Measurements from ENCODE around the gene UFSP2. TPM values are rescaled to one million over a fixed set of nuclear protein-coding genes. Genes with fewer than 3 reads are reported as not detected.

The UFSP2 gene
- total and polyA plus RNA-seq, 2 of the 4 experiments (the other 2 are of a cell fraction): 21.8 to 43.7 TPM

GRCh38 chr4:185361872-185362271, 63.9 kb downstream of the UFSP2 start:
- H3K4me2 ChIP-seq (ENCODE audit: low read depth, low read length): no peak overlapping the region
- dilution Hi-C loops (cut with HindIII; ENCODE audit: low sequenced_read_pairs, unreplicated experiment) (no loop called here), in situ Hi-C loops (cut with MboI; ENCODE audit: low sequenced_read_pairs) (no loop called here), intact Hi-C loops (cut with micrococcal nuclease) (loop anchor here (10.0 kb wide), 1 partner anchor 147 kb away; no protein-coding TSS in a partner anchor)
- H3K4me1 ChIP-seq (ENCODE audit: control insufficient read depth, insufficient read depth, low read length): peaks cover 5% of the 10 kb centered on the region
- no peak overlapping the region for H2BK15ac ChIP-seq (ENCODE audit: low read depth, low read length)
- H3K23ac ChIP-seq (ENCODE audit: low read depth, low read length): no peak overlapping the region
- TF ChIP-seq SMC3 (IDR thresholded peaks at IDR 0.05; ENCODE audit: low read depth, low read length): no peak
- TF ChIP-seq MXI1 (IDR thresholded peaks at IDR 0.05; ENCODE audit: borderline replicate concordance, low read depth, low read length): no peak
- TF ChIP-seq RFX5 (IDR thresholded peaks at IDR 0.05; ENCODE audit: low read depth, low read length): no peak
- H3K4ac ChIP-seq (ENCODE audit: low read depth, low read length): no peak overlapping the region
- ATAC-seq (ENCODE audit: low read depth): no peak
- DNase-seq: no peak
- no peak overlapping the region for H3K18ac ChIP-seq (ENCODE audit: low read depth, low read length)
- WGBS, 2 experiments (ENCODE audit: extremely low coverage in 2 of 2, insufficient read length in 1 of 2): no CpG with 5 or more reads among the region's 3 CpGs
- H3K79me1 ChIP-seq (ENCODE audit: low read depth in 1 of 2, low read length in 2 of 2): no peaks in the 10 kb centered on the region; a peak in 1 of 4 replicates
- no peak overlapping the region for H2AK5ac ChIP-seq (ENCODE audit: low read depth, low read length)
- no peak overlapping the region for H2BK120ac ChIP-seq (ENCODE audit: low read depth, low read length)
- H2BK20ac ChIP-seq (ENCODE audit: low read depth, low read length): no peak overlapping the region
- no peak overlapping the region for H3K27ac ChIP-seq (ENCODE audit: insufficient read depth, low read length)
- no peak overlapping the region for H4K91ac ChIP-seq (ENCODE audit: insufficient read depth, low read depth, low read length)
- no peak overlapping the region for H4K8ac ChIP-seq (ENCODE audit: low read depth in 2 of 2, low read length in 2 of 2)
- no peak overlapping the region for H4K5ac ChIP-seq (ENCODE audit: low read depth, low read length)
- no peak overlapping the region for H3K4me3 ChIP-seq (ENCODE audit: insufficient read depth, low read depth, low read length)
- no peaks in the 10 kb centered on the region for H3K27me3 ChIP-seq (ENCODE audit: control insufficient read depth, insufficient read depth, low read length)
- peaks cover 2% of the 10 kb centered on the region for H3K36me3 ChIP-seq (ENCODE audit: control insufficient read depth, insufficient read depth, low read length)
- no TSS peak for BruUV-seq (replicated peaks)
- ChIA-PET POLR2A (ENCODE audit: unreplicated experiment) (no interaction called here), CTCF (no interaction called here)
- H2BK5ac ChIP-seq (ENCODE audit: low read depth, low read length, poor library complexity, severe bottlenecking): no peak overlapping the region
- H3K9me3 ChIP-seq (ENCODE audit: control insufficient read depth, insufficient read depth, low read length): no peaks in the 10 kb centered on the region
- H3K9me1 ChIP-seq (ENCODE audit: insufficient read depth, low read length): 0 out of 2 replicates have a peak, but pooled peaks cover 3% of the 10 kb centered on the region
- no peaks in the 10 kb centered on the region for H4K20me1 ChIP-seq (ENCODE audit: insufficient read depth, low read length)
- no peak overlapping the region for H2AFZ ChIP-seq (replicated peaks; ENCODE audit: low read length, poor library complexity)
- H3K14ac ChIP-seq (replicated peaks; ENCODE audit: low read depth, low read length): no peak overlapping the region
- H3K9ac ChIP-seq (ENCODE audit: low read depth, low read length): no peak overlapping the region
- H2AK9ac ChIP-seq (replicated peaks; ENCODE audit: low read depth, low read length, poor library complexity): no peak overlapping the region
- no peak overlapping the region for H3K56ac ChIP-seq (ENCODE audit: extremely low read depth, insufficient read depth, low read length)

All from IMR-90 (cell line).